Fibroblast of mammary gland (primary cell): ENCODE data around the gene QARS1.

Experiments
- DNase-seq: peaks from one replicate; pipeline ENCODE4 v3.0.0-alpha.2; 2010; ENCODE audit warnings: low read depth
- H3K4me3 ChIP-seq: 2 replicates; pipeline ENCODE4 v1.5.1; 2011; ENCODE audit warnings: low read depth, mild to moderate bottlenecking, low read length, moderate library complexity; ENCODE audit not compliant: control insufficient read depth
- TF ChIP-seq, protein P1 (sequence below): conservative IDR thresholded peaks from 2 replicates; pipeline ENCODE4 v1.5.1; 2011; ENCODE audit warnings: low read depth, low read length, inconsistent platforms; ENCODE audit not compliant: control insufficient read depth, insufficient read depth

QARS1 gene

DNA sequence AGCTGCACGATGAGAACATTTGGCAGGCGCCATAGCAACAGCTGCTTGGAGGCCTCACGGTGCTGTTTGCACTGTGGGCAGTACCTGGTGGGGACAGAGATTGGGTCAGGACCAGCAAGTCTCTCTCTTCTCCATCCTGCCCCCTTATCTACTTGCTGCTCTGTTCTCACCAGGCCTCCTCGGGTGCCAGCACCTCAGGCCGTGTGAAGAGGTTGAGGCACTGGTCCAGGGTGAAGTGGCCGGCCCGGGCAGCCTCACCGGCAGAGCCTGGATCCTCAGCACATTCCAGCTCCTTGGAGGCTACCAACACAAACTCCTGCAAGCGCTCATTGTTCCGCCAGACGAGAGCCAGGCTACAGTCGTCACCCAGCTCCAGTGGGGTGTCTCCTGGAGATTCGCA, 6.2 kb upstream of the QARS1 start:
- no peak overlapping the region for H3K4me3 ChIP-seq
- TF ChIP-seq, protein P1, sequence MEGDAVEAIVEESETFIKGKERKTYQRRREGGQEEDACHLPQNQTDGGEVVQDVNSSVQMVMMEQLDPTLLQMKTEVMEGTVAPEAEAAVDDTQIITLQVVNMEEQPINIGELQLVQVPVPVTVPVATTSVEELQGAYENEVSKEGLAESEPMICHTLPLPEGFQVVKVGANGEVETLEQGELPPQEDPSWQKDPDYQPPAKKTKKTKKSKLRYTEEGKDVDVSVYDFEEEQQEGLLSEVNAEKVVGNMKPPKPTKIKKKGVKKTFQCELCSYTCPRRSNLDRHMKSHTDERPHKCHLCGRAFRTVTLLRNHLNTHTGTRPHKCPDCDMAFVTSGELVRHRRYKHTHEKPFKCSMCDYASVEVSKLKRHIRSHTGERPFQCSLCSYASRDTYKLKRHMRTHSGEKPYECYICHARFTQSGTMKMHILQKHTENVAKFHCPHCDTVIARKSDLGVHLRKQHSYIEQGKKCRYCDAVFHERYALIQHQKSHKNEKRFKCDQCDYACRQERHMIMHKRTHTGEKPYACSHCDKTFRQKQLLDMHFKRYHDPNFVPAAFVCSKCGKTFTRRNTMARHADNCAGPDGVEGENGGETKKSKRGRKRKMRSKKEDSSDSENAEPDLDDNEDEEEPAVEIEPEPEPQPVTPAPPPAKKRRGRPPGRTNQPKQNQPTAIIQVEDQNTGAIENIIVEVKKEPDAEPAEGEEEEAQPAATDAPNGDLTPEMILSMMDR = no peak
- no peak for DNase-seq

DNA sequence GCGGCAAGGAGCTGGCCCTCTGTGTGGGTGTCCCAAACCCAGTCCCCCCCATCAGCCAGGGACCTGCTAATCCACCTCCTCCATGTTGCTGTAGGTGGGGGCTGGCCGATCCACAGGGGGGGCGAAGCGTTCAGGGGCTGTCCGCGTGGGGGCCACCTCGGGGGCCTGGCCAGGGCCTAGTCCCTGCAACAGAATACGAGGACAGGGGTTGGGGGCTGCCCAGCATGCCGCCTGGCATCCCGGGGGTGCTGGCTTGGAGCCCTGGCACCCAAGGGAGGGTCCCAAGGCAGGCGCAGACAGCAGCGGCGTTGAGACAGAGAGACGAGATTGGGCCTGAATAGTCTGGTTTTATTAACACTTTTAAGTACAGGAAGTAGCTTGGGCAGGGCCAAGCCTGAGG, 3.8 kb upstream of the QARS1 start:
- TF ChIP-seq, protein P1 = no peak

DNA sequence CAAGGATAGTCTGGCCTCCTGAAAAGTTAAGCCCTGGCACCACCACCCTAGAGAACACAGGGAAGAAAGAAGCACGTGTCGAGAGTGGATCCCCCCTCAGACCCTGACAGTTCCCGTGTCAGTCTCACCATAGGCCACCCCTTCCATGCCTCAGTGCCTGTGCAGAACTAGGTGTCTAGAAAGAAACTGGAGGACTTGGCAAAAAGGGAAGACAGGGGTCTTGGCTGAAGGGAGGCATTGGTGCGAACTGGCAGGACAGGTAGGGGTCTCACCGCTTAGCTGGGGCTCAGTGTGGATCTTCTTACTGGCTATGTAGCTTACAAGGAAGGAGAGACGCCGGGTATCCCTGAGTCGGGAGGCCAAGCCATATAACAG, 518 bp downstream of the QARS1 start:
- TF ChIP-seq, protein P1 = no peak

More for the DNA sequence above, 3.8 kb upstream of the QARS1 start:
- DNase-seq = no peak
- no peak overlapping the region for H3K4me3 ChIP-seq

DNA sequence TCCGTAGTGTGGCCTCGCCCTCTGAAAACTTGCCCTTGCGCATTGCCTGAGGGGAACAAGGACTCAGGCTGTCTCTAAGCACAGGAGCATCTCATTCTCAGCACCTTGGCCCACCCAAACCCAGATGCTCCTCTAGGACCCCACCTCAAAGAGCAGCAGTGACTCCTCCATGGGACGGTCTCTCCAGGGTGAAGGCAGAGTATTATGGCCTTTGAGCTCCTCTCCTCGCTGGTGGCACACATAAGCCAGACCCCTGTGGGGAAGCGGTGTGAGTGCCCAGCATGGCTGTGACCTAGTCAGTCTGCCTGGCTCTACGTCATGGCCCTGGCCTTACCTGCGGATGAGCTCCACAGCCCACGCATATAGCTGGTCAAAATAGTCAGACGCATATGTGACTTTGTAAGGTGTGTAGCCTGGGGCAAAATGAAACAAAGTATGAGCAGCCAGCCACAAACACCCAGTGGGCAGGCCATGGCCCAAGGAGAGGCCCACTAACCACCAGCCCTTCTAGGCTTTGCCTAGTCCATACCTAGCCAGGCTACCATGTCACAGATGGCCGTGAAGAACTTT, 4.4 kb downstream of the QARS1 start:
- no peak for DNase-seq
- TF ChIP-seq, protein P1 = no peak
- no peak overlapping the region for H3K4me3 ChIP-seq

More for the DNA sequence above, 518 bp downstream of the QARS1 start:
- no peak for DNase-seq
- H3K4me3 ChIP-seq = peak overlapping the region; percentile 91

DNA sequence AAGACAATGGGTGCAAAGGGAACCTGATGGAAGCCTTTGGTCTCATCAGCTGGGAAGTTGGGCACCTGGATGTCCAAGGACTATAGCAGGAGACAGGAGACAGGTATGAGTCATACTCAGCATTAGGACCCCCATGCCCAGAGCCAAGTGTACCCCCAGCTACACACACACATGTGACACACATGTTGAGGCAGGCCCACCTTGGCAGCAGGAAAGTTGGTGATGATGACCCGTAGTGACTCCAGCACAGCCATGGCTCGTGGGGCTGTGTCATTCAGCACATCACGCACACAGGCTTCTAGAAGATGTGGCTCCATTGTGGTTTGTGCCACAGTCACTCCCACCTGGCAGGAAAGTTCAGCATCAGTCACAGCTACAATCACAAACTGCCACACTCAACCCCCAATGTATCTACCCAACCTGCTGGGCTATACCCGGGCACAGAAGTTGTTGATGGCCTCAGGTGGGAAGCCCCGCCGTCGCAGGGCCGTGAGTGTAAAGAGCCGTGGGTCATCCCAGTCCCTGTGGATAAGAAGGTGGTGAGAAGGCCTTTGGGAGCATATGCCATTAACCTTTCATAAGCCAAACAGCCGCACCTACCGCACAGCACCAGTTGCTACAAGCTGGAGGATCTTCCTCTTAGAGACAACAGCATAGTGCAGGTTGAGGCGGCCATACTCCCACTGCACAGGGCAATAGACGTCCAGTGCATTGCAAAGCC, 5.5 kb downstream of the QARS1 start:
- TF ChIP-seq, protein P1 = no peak
- no peak overlapping the region for H3K4me3 ChIP-seq
- DNase-seq = no peak

DNA sequence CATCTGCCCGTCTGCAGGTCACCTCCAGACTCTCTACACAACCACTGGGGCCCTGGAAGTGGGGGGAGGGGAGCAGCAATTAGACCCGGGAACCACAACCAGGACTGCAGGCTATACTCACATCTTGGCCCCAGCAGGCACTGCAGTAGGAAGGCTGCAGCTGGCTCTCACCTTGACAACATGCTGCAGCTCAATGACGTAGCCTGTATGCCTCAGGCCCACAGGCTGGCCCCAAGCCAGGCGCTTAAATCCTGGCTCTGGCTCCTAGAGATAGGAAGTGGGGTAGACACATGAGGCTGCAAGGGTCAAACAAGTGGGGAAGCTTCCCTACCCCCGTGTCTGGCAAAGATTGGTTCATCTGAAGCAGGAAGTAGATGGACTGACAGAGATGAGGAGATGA, 6.1 kb downstream of the QARS1 start:
- TF ChIP-seq, protein P1 = no peak
- peak; percentile 43 for DNase-seq
- no peak overlapping the region for H3K4me3 ChIP-seq
